A673 (cell line): ENCODE measurements around the gene CLSTN2.

Source experiments
- EZH2 ChIP-seq: fragments of 200-600 bp; sonication (generic); IDR thresholded peaks from 2 replicates; pipeline ENCODE4 v1.6.1; 2017; ENCODE audit warnings: borderline replicate concordance, low read depth, mild to moderate bottlenecking, mixed read lengths, antibody characterized with exemption, low read length; ENCODE audit not compliant: poor library complexity, severe bottlenecking
- TF ChIP-seq, protein P1 (sequence below): fragments of 300-800, 200-600 bp; sonication (generic); conservative IDR thresholded peaks from 2 replicates; pipeline ENCODE4 v1.5.1; 2017; ENCODE audit warnings: low read depth, mild to moderate bottlenecking, antibody characterized with exemption, low read length, moderate library complexity, mixed read lengths

DNA sequence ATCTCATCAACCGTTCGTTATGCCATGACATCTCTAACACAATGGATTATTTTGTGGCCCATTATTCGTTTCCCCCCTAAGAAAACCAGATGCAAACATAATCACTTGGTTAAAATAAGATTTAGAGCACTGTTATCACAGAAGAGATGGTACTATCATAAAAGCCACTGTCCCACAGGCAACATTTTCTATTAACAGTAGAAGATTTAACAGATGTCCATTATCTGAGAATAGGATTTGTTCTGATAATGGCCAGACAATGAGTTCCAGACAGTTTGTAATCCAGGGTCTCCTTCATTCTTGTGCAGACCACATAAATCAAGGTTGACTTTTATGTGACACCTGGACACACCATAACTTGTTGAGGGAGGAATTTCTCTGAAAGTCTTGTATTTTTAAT, 153.1 kb downstream of the CLSTN2 start:
- TF ChIP-seq, protein P1, sequence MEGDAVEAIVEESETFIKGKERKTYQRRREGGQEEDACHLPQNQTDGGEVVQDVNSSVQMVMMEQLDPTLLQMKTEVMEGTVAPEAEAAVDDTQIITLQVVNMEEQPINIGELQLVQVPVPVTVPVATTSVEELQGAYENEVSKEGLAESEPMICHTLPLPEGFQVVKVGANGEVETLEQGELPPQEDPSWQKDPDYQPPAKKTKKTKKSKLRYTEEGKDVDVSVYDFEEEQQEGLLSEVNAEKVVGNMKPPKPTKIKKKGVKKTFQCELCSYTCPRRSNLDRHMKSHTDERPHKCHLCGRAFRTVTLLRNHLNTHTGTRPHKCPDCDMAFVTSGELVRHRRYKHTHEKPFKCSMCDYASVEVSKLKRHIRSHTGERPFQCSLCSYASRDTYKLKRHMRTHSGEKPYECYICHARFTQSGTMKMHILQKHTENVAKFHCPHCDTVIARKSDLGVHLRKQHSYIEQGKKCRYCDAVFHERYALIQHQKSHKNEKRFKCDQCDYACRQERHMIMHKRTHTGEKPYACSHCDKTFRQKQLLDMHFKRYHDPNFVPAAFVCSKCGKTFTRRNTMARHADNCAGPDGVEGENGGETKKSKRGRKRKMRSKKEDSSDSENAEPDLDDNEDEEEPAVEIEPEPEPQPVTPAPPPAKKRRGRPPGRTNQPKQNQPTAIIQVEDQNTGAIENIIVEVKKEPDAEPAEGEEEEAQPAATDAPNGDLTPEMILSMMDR: no peak
- no peak for TF ChIP-seq EZH2
